DND-41 (cell line): ENCODE results near the gene TRAPPC5.

Experiments
- ATAC-seq: fragments of 200-7000 bp; cut with Tn5 transposase; 3 replicates; pipeline ENCODE4 v1.9.1; 2021; ENCODE audit warnings: low read depth; ENCODE audit not compliant: insufficient read depth
- DNase-seq: peaks from one replicate; pipeline ENCODE4 v3.0.0-alpha.2; 2020
- H2AFZ ChIP-seq: 2 replicates; pipeline ENCODE4 v1.6.0; 2012; ENCODE audit warnings: low read depth, low read length
- H3K27ac ChIP-seq: 2 replicates; pipeline ENCODE4 v1.5.1; 2012; ENCODE audit warnings: low read length, inconsistent platforms
- H3K27me3 ChIP-seq: fragments of 200-600 bp; sonication (generic); 2 replicates; pipeline ENCODE4 v1.6.0; 2012; ENCODE audit warnings: low read length, mild to moderate bottlenecking, inconsistent platforms; ENCODE audit not compliant: insufficient read depth, poor library complexity
- H3K36me3 ChIP-seq: 2 replicates; pipeline ENCODE4 v1.5.1; 2012; ENCODE audit warnings: low read length, inconsistent platforms; ENCODE audit not compliant: insufficient read depth
- H3K4me1 ChIP-seq: 2 replicates; pipeline ENCODE4 v1.5.1; 2012; ENCODE audit warnings: mild to moderate bottlenecking, low read length; ENCODE audit not compliant: insufficient read depth
- H3K4me2 ChIP-seq: 2 replicates; pipeline ENCODE4 v1.6.0; 2012; ENCODE audit warnings: mild to moderate bottlenecking, moderate library complexity, low read length, inconsistent platforms; ENCODE audit not compliant: insufficient read depth
- H3K4me3 ChIP-seq, 2 experiments: fragments of 200-600 bp in 1 of 2; shearing (Covaris generic) in 1 of 2; 2 replicates each; pipeline ENCODE4 v1.5.1; 2012 to 2016; ENCODE audit warnings: inconsistent platforms in 2 of 2, low read length in 2 of 2, mild to moderate bottlenecking in 2 of 2, low read depth in 1 of 2, moderate library complexity in 1 of 2
- H3K79me2 ChIP-seq: 2 replicates; pipeline ENCODE4 v1.6.0; 2012; ENCODE audit warnings: low read length, inconsistent platforms; ENCODE audit not compliant: insufficient read depth
- H3K9ac ChIP-seq: 2 replicates; pipeline ENCODE4 v1.6.0; 2012; ENCODE audit warnings: low read depth, mild to moderate bottlenecking, inconsistent platforms, low read length, moderate library complexity
- H3K9me3 ChIP-seq: 2 replicates; pipeline ENCODE4 v1.5.1; 2012; ENCODE audit warnings: low read length, moderate library complexity, mild to moderate bottlenecking, inconsistent platforms; ENCODE audit not compliant: insufficient read depth, severe bottlenecking
- H4K20me1 ChIP-seq: 2 replicates; pipeline ENCODE4 v1.6.0; 2012; ENCODE audit warnings: low read length; ENCODE audit not compliant: insufficient read depth
- EZH2 ChIP-seq: IDR thresholded peaks from 3 replicates; pipeline ENCODE4 v1.6.1; 2012; ENCODE audit warnings: borderline replicate concordance, low read depth, mild to moderate bottlenecking, moderate library complexity, low read length, inconsistent platforms; ENCODE audit not compliant: severe bottlenecking
- TF ChIP-seq, protein P1 (sequence below): IDR thresholded peaks from 2 replicates; pipeline ENCODE4 v1.5.1; 2012; ENCODE audit warnings: borderline replicate concordance, low read length, moderate library complexity, mild to moderate bottlenecking; ENCODE audit not compliant: poor library complexity, severe bottlenecking; ENCODE audit errors: extremely low read depth

TRAPPC5 gene

DNA sequence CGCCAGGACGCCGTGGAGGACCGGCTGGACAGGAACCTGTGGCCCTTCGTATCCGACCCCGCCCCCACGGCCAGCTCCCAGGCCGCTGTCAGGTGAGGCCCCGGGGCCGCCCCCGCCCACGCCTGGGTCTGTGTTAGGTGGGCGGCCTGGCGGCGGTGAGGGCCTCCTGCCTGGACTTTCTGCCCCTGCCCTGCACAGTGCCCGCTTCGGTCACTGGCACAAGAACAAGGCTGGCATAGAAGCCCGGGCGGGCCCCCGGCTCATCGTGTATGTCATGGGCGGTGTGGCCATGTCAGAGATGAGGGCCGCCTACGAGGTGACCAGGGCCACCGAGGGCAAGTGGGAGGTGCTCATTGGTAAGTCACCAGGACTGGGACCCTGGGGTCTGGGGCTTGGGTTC lies 33.5 kb upstream of the TRAPPC5 start:
- TF ChIP-seq EZH2 = no peak
- TF ChIP-seq, protein P1, sequence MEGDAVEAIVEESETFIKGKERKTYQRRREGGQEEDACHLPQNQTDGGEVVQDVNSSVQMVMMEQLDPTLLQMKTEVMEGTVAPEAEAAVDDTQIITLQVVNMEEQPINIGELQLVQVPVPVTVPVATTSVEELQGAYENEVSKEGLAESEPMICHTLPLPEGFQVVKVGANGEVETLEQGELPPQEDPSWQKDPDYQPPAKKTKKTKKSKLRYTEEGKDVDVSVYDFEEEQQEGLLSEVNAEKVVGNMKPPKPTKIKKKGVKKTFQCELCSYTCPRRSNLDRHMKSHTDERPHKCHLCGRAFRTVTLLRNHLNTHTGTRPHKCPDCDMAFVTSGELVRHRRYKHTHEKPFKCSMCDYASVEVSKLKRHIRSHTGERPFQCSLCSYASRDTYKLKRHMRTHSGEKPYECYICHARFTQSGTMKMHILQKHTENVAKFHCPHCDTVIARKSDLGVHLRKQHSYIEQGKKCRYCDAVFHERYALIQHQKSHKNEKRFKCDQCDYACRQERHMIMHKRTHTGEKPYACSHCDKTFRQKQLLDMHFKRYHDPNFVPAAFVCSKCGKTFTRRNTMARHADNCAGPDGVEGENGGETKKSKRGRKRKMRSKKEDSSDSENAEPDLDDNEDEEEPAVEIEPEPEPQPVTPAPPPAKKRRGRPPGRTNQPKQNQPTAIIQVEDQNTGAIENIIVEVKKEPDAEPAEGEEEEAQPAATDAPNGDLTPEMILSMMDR = no peak
- Histone ChIP-seq H3K4me1 (peaks cover 1% of the 10 kb centered on the region), H3K4me2 (no peak overlapping the region), H3K27ac (no peak overlapping the region), H3K9ac (no peak overlapping the region), H3K36me3 (no peaks in the 10 kb centered on the region), H3K27me3 (no peaks in the 10 kb centered on the region), H2AFZ (no peak overlapping the region), H3K9me3 (no peaks in the 10 kb centered on the region), H4K20me1 (no peaks in the 10 kb centered on the region), H3K79me2 (no peaks in the 10 kb centered on the region), H3K4me3 (no peak overlapping the region)
- DNase-seq (no peak), ATAC-seq (no peak)

GRCh38 chr19:7648265-7649014 lies 32.2 kb upstream of the TRAPPC5 start:
- ATAC-seq (no peak), DNase-seq (no peak)
- Histone ChIP-seq H3K4me1 (peaks cover 5% of the 10 kb centered on the region), H3K4me2 (no peak overlapping the region), H3K36me3 (no peaks in the 10 kb centered on the region), H3K27me3 (no peaks in the 10 kb centered on the region), H4K20me1 (no peaks in the 10 kb centered on the region), H3K4me3 (no peak overlapping the region), H3K79me2 (no peaks in the 10 kb centered on the region), H3K9me3 (no peaks in the 10 kb centered on the region), H3K27ac (no peak overlapping the region), H2AFZ (no peak overlapping the region), H3K9ac (no peak overlapping the region)
- TF ChIP-seq, protein P1 = no peak
- TF ChIP-seq EZH2 = no peak

DNA sequence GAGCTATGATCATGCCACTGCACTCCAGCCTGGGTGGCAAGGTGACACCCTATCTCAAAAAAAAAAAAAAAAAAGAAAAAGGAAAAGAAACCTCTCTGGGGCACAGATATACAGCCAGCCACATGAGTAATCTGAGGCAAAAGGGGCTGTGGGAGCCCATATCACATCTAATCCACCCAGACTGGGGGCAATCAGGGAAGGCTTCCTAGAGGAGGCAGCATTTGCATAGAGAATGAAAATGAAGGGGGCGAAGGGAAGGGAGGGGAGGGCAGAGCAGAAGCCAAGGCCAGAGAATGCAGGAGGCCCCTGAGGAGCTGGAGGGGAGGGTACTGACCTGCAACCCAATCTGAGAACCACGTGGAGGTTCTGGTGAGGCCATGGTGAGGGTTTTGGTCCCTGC lies 30.5 kb upstream of the TRAPPC5 start:
- Histone ChIP-seq H3K4me1 (peaks cover 5% of the 10 kb centered on the region), H3K9ac (no peak overlapping the region), H3K27ac (no peak overlapping the region), H3K4me2 (no peak overlapping the region), H4K20me1 (no peaks in the 10 kb centered on the region), H3K27me3 (no peaks in the 10 kb centered on the region), H3K9me3 (no peaks in the 10 kb centered on the region), H3K36me3 (no peaks in the 10 kb centered on the region), H3K79me2 (no peaks in the 10 kb centered on the region), H2AFZ (no peak overlapping the region), H3K4me3 (no peak overlapping the region)
- no peak for DNase-seq
- TF ChIP-seq, protein P1 = no peak
- TF ChIP-seq EZH2 = no peak
- no peak for ATAC-seq
